ENCODE measurements around the gene NFIX. TPM values are rescaled to one million over a fixed set of nuclear protein-coding genes. Genes with fewer than 3 reads are reported as not detected.

The NFIX gene
- total RNA-seq, 1 donor from 2014 or later, result 146 TPM

DNA sequence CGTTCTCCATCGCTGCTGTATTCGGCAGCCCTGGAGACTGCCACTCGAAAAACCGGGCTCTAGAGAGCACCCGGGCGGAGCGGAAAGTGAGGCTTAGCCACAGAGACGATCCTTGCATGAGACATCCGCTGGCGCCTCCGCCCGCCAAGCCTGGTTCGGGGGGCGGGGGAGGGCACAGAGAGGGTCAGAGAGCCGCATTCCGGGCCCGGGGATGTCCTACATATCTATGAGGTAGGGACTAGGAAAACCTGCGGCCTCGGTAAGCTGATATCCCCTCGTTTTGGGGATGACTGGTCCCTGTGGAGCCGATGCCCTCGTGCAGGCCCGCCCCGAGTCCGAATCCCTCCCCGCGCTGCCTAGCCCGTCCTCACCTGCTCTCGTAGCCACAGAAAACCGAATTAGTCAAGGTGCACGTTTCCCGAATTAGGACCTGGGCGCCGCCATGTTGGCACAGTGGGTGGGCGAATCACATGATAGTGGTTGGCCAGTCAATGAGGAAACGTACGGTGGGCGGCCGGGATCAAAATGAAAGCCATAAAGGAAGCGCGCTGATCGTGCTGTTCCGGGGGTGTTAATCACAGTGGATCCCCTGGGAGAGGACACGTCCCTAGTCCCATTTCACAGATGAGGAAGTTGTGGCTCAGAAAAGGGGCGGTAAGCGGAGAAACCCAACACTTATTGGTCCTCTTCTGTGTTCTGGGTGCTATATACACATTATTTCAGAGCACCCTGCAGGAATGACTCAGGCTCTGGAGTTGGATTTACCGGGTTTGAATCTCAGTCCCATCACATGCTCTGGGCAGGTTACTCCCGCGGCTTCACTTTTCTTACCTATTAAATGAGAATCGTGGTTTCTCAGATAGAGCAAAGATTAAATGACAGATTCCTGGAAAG lies 121.3 kb downstream of the NFIX start, which contains the start of gene TRMT1:
TRMT1 (minus strand) TSS at position 459 of the 894 bp plus-strand sequence; CDS start at position 118, 341 bp downstream.
- peak within 1 kb of the TSS; percentile 71 for H3K27ac ChIP-seq
- peaks cover 39% of the 10 kb centered on the region for H3K4me1 ChIP-seq
- H3K9me3 ChIP-seq, result no peaks in the 10 kb centered on the region
- TF ChIP-seq, protein P1, sequence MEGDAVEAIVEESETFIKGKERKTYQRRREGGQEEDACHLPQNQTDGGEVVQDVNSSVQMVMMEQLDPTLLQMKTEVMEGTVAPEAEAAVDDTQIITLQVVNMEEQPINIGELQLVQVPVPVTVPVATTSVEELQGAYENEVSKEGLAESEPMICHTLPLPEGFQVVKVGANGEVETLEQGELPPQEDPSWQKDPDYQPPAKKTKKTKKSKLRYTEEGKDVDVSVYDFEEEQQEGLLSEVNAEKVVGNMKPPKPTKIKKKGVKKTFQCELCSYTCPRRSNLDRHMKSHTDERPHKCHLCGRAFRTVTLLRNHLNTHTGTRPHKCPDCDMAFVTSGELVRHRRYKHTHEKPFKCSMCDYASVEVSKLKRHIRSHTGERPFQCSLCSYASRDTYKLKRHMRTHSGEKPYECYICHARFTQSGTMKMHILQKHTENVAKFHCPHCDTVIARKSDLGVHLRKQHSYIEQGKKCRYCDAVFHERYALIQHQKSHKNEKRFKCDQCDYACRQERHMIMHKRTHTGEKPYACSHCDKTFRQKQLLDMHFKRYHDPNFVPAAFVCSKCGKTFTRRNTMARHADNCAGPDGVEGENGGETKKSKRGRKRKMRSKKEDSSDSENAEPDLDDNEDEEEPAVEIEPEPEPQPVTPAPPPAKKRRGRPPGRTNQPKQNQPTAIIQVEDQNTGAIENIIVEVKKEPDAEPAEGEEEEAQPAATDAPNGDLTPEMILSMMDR (IDR thresholded peaks at IDR 0.05), result no peak
- H3K27me3 ChIP-seq (ENCODE audit: low read depth), result no peaks in the 10 kb centered on the region
- H3K4me3 ChIP-seq, result peak within 1 kb of the TSS; percentile 84
- peaks cover 23% of the 10 kb centered on the region for H3K36me3 ChIP-seq
- intact Hi-C loops (cut with DNase I), result no loop called here
- peak; percentile 96 for DNase-seq
- ATAC-seq, result peak; percentile 87 to 89

DNA sequence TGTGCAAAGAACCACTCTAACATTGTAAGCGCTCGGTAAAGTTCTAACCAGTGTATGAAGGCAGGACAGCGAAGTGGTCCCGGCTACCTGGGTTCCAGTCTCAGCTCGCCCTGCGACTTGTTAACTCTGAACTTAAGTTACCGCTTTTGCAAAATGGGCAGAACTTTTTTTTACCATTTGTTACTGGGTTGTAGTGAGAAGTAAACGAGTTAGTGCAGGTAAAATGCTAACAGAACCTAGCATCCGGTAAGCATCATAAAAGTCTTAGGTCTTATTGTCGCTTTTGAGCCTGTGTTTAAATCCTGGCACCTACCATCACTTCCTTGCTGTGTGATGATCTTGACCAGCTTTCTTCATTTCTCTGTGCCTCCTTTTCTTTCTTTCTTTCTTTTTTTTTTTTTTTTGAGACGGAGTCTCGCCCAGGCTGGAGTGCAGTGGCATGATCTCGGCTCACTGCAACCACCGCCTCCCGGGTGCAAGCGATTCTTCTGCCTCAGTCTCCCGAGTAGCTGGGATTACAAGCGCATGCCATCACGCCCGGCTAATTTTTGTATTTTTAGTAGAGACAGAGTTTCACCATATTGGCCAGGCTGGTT lies 122.0 kb downstream of the NFIX start:
- intact Hi-C loops (cut with DNase I), result no loop called here
- peaks cover 30% of the 10 kb centered on the region for H3K36me3 ChIP-seq
- ATAC-seq, result peak in 1 of 2 donors; percentile 11
- no peaks in the 10 kb centered on the region for H3K27me3 ChIP-seq (ENCODE audit: low read depth)
- peak; percentile 41 for DNase-seq
- H3K27ac ChIP-seq, result peak overlapping the region; percentile 71
- H3K9me3 ChIP-seq, result no peaks in the 10 kb centered on the region
- TF ChIP-seq, protein P1 (IDR thresholded peaks at IDR 0.05), result no peak
- peaks cover 39% of the 10 kb centered on the region for H3K4me1 ChIP-seq
- peak overlapping the region; percentile 84 for H3K4me3 ChIP-seq

DNA sequence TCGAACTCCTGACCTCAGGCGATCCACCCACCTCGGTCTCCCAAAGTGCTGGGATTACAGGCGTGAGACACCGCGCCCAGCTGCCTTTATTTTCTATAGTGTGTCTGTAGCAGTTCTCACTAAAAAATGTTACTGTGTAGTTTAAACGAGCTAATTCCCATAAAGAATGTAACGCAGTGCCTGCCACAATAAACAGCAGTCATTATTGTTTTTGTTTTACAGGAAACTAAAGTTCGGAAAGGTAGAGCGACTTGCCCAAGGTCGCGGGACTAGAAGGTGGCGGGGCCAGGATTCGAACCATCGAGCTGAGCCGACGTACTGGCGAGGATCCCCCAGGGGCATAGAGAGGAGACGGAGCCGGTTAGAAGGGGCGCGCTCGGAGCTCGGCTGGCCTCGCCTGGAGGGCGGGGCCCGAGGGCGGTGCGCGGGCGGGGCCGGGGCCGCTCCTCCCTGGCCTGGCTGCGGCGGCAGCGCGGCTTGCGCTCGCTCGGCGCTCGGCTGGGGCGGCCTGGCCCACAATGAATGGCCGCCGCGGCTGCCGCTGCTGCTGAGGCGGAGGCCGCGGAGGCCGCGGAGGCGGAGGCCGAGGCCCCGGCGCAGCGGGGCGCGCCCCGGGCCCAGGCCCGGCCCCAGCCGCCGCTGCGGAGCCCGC lies 122.6 kb downstream of the NFIX start, which contains the start of gene NACC1:
NACC1 (plus strand) TSS at position 493 of the 652 bp plus-strand sequence. CDS start 16,944 bp downstream, outside the sequence.
- peak within 1 kb of the TSS; percentile 71 for H3K27ac ChIP-seq
- ATAC-seq (peak; percentile 95 to 96), DNase-seq (peak; percentile 93)
- H3K9me3 ChIP-seq, result no peaks in the 10 kb centered on the region
- intact Hi-C loops (cut with DNase I), result no loop called here
- H3K36me3 ChIP-seq, result peaks cover 27% of the 10 kb centered on the region
- H3K27me3 ChIP-seq (ENCODE audit: low read depth), result no peaks in the 10 kb centered on the region
- peaks cover 39% of the 10 kb centered on the region for H3K4me1 ChIP-seq
- TF ChIP-seq, protein P1 (IDR thresholded peaks at IDR 0.05), result no peak
- H3K4me3 ChIP-seq, result peak within 1 kb of the TSS; percentile 84

DNA sequence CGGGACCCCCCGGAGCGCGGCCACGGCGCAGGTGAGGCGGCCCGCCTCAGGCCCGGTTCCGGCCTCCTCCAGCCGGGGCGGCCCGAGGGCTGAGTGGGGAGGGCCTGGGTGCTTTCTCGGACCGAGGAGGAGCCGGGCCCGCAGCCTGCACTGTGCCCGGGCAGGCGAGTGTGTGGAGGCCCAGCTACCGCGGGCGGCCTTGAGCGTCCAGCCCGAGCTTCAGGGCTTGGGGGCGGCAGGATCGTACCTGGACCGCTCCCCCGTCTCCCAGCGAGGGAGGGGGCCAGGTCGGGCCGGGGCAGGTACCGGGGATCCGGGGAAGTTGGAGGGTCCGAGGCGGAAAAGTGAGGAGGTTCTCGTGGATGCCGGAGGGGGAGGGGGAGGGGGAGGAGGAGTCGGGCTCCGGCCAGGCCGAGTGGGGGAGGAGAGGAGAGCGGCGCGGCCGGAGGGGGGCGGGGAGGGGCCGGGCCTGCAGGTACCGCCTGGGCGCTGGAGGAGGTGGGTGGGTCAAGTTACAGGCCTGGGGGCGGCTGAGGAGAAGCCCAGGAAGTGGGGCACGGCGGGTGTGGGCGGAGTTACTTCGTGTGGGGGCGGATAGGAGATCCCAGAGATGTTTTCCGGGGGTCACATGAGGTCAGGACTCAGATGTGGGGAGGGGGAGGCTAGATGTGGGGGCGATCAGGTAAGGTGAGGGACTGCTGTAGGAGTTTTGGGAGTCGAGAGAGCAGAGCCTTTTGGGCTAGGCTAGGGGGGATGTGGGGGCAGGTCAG lies 123.3 kb downstream of the NFIX start:
- peak; percentile 28 to 47 for ATAC-seq
- H3K4me1 ChIP-seq, result peaks cover 39% of the 10 kb centered on the region
- H3K9me3 ChIP-seq, result no peaks in the 10 kb centered on the region
- H3K4me3 ChIP-seq, result peak overlapping the region; percentile 82
- peak; percentile 81 for DNase-seq
- H3K27me3 ChIP-seq (ENCODE audit: low read depth), result no peaks in the 10 kb centered on the region
- H3K27ac ChIP-seq, result peak overlapping the region; percentile 71
- TF ChIP-seq, protein P1 (IDR thresholded peaks at IDR 0.05), result no peak
- H3K36me3 ChIP-seq, result peaks cover 22% of the 10 kb centered on the region
- intact Hi-C loops (cut with DNase I), result no loop called here
